ENCODE measurements around the gene FHOD3. TPM values are rescaled to one million over a fixed set of nuclear protein-coding genes. Genes with fewer than 3 reads are reported as not detected.

The FHOD3 gene
- total and polyA plus RNA-seq, 2 experiments from 2014 or later, result 2.7 to 8.7 TPM

DNA sequence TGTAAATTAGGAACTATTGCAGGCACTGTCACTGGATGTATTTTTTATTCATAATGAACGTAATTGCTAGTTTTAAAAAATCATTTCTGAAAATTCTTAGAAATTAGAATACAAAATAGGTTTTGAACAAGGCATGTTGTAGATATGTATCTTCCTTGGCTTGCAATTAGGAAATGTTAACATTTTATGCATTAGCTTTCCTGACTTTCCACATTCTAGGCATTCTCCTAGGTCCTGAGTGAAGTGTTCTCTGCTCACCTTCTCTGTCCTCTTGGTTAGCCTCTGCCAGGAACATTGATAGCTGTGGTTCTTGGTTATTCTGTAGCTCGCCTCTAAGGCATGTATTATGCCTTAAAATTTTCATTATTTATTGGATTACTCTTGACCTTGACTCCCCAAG is 130.3 kb downstream of the FHOD3 start:
- H3K27me3 ChIP-seq (ENCODE audit: insufficient read depth), result no peaks in the 10 kb centered on the region
- H3K79me2 ChIP-seq (replicated peaks; ENCODE audit: insufficient read depth), result no peaks in the 10 kb centered on the region
- DNase-seq (ENCODE audit: low spot score) (no peak), ATAC-seq (no peak)
- Mint-ChIP-seq H3K36me3 (ENCODE audit: low read depth) (no peaks in the 10 kb centered on the region), H3K27me3 (ENCODE audit: insufficient read depth, low read depth, poor library complexity) (no peaks in the 10 kb centered on the region), H3K9me3 (no peaks in the 10 kb centered on the region), H3K4me1 (peaks cover 6% of the 10 kb centered on the region; the same call in 2 of the 3 replicates), H3K4me3 (no peak overlapping the region), H3K27ac (no peak overlapping the region)
- H3K9me2 ChIP-seq (ENCODE audit: insufficient read depth), result peaks cover 13% of the 10 kb centered on the region
- H3K27ac ChIP-seq (ENCODE audit: low read depth), result no peak overlapping the region
- H3K4me2 ChIP-seq, result no peak overlapping the region
- TF ChIP-seq EZH2 (IDR thresholded peaks at IDR 0.05; ENCODE audit: low read depth, unreplicated experiment) (no peak), NANOG (IDR thresholded peaks at IDR 0.05; ENCODE audit: borderline replicate concordance) (no peak), CREB1 (CRISPR knock-in tag; IDR thresholded peaks at IDR 0.05; ENCODE audit: low read depth) (no peak)
- TF ChIP-seq, protein P1, sequence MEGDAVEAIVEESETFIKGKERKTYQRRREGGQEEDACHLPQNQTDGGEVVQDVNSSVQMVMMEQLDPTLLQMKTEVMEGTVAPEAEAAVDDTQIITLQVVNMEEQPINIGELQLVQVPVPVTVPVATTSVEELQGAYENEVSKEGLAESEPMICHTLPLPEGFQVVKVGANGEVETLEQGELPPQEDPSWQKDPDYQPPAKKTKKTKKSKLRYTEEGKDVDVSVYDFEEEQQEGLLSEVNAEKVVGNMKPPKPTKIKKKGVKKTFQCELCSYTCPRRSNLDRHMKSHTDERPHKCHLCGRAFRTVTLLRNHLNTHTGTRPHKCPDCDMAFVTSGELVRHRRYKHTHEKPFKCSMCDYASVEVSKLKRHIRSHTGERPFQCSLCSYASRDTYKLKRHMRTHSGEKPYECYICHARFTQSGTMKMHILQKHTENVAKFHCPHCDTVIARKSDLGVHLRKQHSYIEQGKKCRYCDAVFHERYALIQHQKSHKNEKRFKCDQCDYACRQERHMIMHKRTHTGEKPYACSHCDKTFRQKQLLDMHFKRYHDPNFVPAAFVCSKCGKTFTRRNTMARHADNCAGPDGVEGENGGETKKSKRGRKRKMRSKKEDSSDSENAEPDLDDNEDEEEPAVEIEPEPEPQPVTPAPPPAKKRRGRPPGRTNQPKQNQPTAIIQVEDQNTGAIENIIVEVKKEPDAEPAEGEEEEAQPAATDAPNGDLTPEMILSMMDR (conservative IDR thresholded peaks at IDR 0.05; ENCODE audit: low read depth in 2 of 2), result no peak
- TF ChIP-seq, protein P2, sequence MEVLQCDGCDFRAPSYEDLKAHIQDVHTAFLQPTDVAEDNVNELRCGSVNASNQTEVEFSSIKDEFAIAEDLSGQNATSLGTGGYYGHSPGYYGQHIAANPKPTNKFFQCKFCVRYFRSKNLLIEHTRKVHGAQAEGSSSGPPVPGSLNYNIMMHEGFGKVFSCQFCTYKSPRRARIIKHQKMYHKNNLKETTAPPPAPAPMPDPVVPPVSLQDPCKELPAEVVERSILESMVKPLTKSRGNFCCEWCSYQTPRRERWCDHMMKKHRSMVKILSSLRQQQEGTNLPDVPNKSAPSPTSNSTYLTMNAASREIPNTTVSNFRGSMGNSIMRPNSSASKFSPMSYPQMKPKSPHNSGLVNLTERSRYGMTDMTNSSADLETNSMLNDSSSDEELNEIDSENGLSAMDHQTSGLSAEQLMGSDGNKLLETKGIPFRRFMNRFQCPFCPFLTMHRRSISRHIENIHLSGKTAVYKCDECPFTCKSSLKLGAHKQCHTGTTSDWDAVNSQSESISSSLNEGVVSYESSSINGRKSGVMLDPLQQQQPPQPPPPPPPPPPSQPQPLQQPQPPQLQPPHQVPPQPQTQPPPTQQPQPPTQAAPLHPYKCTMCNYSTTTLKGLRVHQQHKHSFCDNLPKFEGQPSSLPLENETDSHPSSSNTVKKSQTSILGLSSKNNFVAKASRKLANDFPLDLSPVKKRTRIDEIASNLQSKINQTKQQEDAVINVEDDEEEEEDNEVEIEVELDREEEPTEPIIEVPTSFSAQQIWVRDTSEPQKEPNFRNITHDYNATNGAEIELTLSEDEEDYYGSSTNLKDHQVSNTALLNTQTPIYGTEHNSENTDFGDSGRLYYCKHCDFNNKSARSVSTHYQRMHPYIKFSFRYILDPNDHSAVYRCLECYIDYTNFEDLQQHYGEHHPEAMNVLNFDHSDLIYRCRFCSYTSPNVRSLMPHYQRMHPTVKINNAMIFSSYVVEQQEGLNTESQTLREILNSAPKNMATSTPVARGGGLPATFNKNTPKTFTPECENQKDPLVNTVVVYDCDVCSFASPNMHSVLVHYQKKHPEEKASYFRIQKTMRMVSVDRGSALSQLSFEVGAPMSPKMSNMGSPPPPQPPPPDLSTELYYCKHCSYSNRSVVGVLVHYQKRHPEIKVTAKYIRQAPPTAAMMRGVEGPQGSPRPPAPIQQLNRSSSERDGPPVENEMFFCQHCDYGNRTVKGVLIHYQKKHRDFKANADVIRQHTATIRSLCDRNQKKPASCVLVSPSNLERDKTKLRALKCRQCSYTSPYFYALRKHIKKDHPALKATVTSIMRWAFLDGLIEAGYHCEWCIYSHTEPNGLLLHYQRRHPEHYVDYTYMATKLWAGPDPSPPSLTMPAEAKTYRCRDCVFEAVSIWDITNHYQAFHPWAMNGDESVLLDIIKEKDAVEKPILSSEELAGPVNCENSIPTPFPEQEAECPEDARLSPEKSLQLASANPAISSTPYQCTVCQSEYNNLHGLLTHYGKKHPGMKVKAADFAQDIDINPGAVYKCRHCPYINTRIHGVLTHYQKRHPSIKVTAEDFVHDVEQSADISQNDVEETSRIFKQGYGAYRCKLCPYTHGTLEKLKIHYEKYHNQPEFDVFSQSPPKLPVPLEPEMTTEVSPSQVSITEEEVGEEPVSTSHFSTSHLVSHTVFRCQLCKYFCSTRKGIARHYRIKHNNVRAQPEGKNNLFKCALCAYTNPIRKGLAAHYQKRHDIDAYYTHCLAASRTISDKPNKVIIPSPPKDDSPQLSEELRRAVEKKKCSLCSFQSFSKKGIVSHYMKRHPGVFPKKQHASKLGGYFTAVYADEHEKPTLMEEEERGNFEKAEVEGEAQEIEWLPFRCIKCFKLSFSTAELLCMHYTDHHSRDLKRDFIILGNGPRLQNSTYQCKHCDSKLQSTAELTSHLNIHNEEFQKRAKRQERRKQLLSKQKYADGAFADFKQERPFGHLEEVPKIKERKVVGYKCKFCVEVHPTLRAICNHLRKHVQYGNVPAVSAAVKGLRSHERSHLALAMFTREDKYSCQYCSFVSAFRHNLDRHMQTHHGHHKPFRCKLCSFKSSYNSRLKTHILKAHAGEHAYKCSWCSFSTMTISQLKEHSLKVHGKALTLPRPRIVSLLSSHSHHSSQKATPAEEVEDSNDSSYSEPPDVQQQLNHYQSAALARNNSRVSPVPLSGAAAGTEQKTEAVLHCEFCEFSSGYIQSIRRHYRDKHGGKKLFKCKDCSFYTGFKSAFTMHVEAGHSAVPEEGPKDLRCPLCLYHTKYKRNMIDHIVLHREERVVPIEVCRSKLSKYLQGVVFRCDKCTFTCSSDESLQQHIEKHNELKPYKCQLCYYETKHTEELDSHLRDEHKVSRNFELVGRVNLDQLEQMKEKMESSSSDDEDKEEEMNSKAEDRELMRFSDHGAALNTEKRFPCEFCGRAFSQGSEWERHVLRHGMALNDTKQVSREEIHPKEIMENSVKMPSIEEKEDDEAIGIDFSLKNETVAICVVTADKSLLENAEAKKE (CRISPR knock-in tag; IDR thresholded peaks at IDR 0.05), result no peak
- TF ChIP-seq, protein P3, sequence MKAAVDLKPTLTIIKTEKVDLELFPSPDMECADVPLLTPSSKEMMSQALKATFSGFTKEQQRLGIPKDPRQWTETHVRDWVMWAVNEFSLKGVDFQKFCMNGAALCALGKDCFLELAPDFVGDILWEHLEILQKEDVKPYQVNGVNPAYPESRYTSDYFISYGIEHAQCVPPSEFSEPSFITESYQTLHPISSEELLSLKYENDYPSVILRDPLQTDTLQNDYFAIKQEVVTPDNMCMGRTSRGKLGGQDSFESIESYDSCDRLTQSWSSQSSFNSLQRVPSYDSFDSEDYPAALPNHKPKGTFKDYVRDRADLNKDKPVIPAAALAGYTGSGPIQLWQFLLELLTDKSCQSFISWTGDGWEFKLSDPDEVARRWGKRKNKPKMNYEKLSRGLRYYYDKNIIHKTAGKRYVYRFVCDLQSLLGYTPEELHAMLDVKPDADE (IDR thresholded peaks at IDR 0.05), result no peak
- no peaks in the 10 kb centered on the region for H3F3A ChIP-seq (replicated peaks; ENCODE audit: low read depth)
- no peak overlapping the region for H3K4me3 ChIP-seq
- no peaks in the 10 kb centered on the region for H3K36me3 ChIP-seq (ENCODE audit: insufficient read depth)
- H2AFZ ChIP-seq, result no peak overlapping the region
- no peaks in the 10 kb centered on the region; the same call in 1 of the 2 replicates for H3K4me1 ChIP-seq (ENCODE audit: insufficient read depth)
- H4K20me1 ChIP-seq (replicated peaks; ENCODE audit: insufficient read depth), result no peaks in the 10 kb centered on the region
